OCI-LY1 (cell line): Measurements from ENCODE around the gene GLYATL3.

Source experiments
- H2AFZ ChIP-seq: fragments of 200-600 bp; sonication (generic), shearing (Covaris generic); 2 replicates; pipeline ENCODE4 v1.6.0; 2014; ENCODE audit warnings: antibody characterized with exemption, mild to moderate bottlenecking, low read length
- H3F3A ChIP-seq: fragments of 200-600 bp; sonication (generic), shearing (Covaris generic); 2 replicates; pipeline ENCODE4 v1.6.0; 2014; ENCODE audit warnings: mild to moderate bottlenecking, antibody characterized with exemption, low read length, moderate library complexity; ENCODE audit not compliant: insufficient read depth
- H3K27ac ChIP-seq: fragments of 200-600 bp; sonication (generic); 2 replicates; pipeline ENCODE4 v1.5.1; 2014; ENCODE audit warnings: low read length, mixed run types, mild to moderate bottlenecking, low read depth; ENCODE audit not compliant: poor library complexity, severe bottlenecking
- H3K27me3 ChIP-seq: fragments of 200-600 bp; sonication (generic); 2 replicates; pipeline ENCODE4 v1.6.0; 2014; ENCODE audit warnings: antibody characterized with exemption, mild to moderate bottlenecking, low read length, moderate library complexity; ENCODE audit not compliant: insufficient read depth
- H3K36me3 ChIP-seq: fragments of 200-600 bp; sonication (generic); 2 replicates; pipeline ENCODE4 v1.6.1; 2014; ENCODE audit warnings: mild to moderate bottlenecking, antibody characterized with exemption, low read length, moderate library complexity, mixed read lengths; ENCODE audit not compliant: insufficient read depth
- H3K4me1 ChIP-seq: fragments of 200-600 bp; sonication (generic); 2 replicates; pipeline ENCODE4 v1.5.1; 2014; ENCODE audit warnings: mild to moderate bottlenecking, low read length, moderate library complexity; ENCODE audit not compliant: insufficient read depth, severe bottlenecking
- H3K4me2 ChIP-seq: fragments of 200-600 bp; sonication (generic), shearing (Covaris generic); 2 replicates; pipeline ENCODE4 v1.6.1; 2014; ENCODE audit warnings: low read length
- H3K4me3 ChIP-seq: fragments of 200-600 bp; sonication (generic); 2 replicates; pipeline ENCODE4 v1.5.1; 2014; ENCODE audit warnings: low read length, low read depth, mild to moderate bottlenecking, mixed read lengths; ENCODE audit not compliant: poor library complexity, severe bottlenecking
- H3K79me2 ChIP-seq: fragments of 200-600 bp; shearing (Covaris generic); 2 replicates; pipeline ENCODE4 v1.6.1; 2016; ENCODE audit warnings: mixed run types, low read length, mixed read lengths; ENCODE audit not compliant: insufficient read depth
- H3K9ac ChIP-seq: fragments of 200-600 bp; sonication (generic), shearing (Covaris generic); 2 replicates; pipeline ENCODE4 v1.6.1; 2014; ENCODE audit warnings: mild to moderate bottlenecking, low read length, mixed read lengths
- H3K9me2 ChIP-seq: fragments of 200-600 bp; sonication (generic), shearing (Covaris generic); 2 replicates; pipeline ENCODE4 v1.6.1; 2014; ENCODE audit warnings: low read depth, mild to moderate bottlenecking, low read length, mixed read lengths
- H3K9me3 ChIP-seq: fragments of 200-600 bp; shearing (Covaris generic); 2 replicates; pipeline ENCODE4 v1.6.1; 2014; ENCODE audit warnings: low read length, mixed read lengths
- H4K20me1 ChIP-seq: fragments of 200-600 bp; sonication (generic), shearing (Covaris generic); 2 replicates; pipeline ENCODE4 v1.6.0; 2016; ENCODE audit warnings: mild to moderate bottlenecking, low read length; ENCODE audit not compliant: insufficient read depth
- CTCF ChIP-seq: fragments of 200-600 bp; sonication (generic), shearing (Covaris generic); IDR thresholded peaks from 2 replicates; pipeline ENCODE4 v1.5.1; 2017; ENCODE audit warnings: mild to moderate bottlenecking, antibody characterized with exemption, low read length, moderate library complexity, mixed read lengths
- EZH2 ChIP-seq: fragments of 200-600 bp; sonication (generic), shearing (Covaris generic); IDR thresholded peaks from 2 replicates; pipeline ENCODE4 v1.8.0; 2017; ENCODE audit warnings: borderline replicate concordance, mixed run types, mild to moderate bottlenecking, antibody characterized with exemption, low read length, moderate library complexity, mixed read lengths

Gene GLYATL3

DNA sequence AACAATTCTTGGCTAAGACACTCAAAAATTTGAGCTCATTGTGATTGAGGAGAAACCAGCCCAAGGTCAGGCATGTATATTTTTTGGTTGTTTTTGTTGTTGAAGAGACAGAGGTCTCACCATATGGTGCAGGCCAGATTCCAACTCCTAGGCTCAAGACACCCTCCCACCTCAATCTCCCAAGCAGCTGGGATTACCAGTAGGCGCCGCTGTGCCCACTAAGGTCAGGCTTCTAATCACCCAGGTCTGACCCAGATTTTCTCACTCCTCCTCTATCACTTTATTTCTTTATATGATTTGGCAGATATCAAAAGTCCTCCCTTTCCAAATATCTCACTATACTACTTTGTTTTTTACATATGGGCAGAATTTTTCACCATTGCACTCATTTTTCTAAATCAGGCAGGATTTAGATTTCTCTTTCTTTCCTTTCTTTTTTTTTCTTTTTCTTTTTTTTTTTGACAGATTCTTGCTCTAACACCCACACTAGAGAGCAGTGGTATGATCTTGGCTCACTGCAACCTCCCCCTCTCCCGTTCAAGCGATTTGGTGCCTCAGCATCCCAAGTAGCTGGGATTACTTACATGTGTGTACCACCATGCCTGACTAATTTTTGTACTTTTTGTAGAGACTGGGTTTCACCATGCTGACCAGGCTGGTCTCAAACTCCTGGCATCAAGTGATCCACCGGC is 49.0 kb downstream of the GLYATL3 start:
- no peak overlapping the region for H3K4me3 ChIP-seq
- H3K9me2 ChIP-seq: no peaks in the 10 kb centered on the region
- H3K9me3 ChIP-seq: no peaks in the 10 kb centered on the region
- no peak overlapping the region for H2AFZ ChIP-seq
- no peak overlapping the region for H3K4me2 ChIP-seq
- no peaks in the 10 kb centered on the region for H3K79me2 ChIP-seq
- no peaks in the 10 kb centered on the region for H3K36me3 ChIP-seq
- no peaks in the 10 kb centered on the region for H4K20me1 ChIP-seq
- no peaks in the 10 kb centered on the region for H3F3A ChIP-seq
- no peaks in the 10 kb centered on the region for H3K4me1 ChIP-seq
- no peak overlapping the region for H3K27ac ChIP-seq
- TF ChIP-seq CTCF: peak; percentile 29; the same call in 1 of the 2 replicates
- TF ChIP-seq EZH2: no peak
- no peaks in the 10 kb centered on the region for H3K27me3 ChIP-seq
- no peak overlapping the region for H3K9ac ChIP-seq

- TF ChIP-seq EZH2 (no peak), CTCF (no peak)
- no peak overlapping the region for H3K4me2 ChIP-seq
- H2AFZ ChIP-seq: no peak overlapping the region
- H3K4me1 ChIP-seq: no peaks in the 10 kb centered on the region
- no peaks in the 10 kb centered on the region for H3K36me3 ChIP-seq
- no peak overlapping the region for H3K27ac ChIP-seq
- no peaks in the 10 kb centered on the region for H4K20me1 ChIP-seq
- no peaks in the 10 kb centered on the region for H3K27me3 ChIP-seq
- H3K9me2 ChIP-seq: no peaks in the 10 kb centered on the region
- no peaks in the 10 kb centered on the region for H3K79me2 ChIP-seq
- H3K4me3 ChIP-seq: no peak overlapping the region
- no peak overlapping the region for H3K9ac ChIP-seq
- H3F3A ChIP-seq: no peaks in the 10 kb centered on the region
- no peaks in the 10 kb centered on the region for H3K9me3 ChIP-seq
Observed at GRCh38 chr6:49549691-49550491, 50.2 kb downstream of the GLYATL3 start.

- no peaks in the 10 kb centered on the region for H3K36me3 ChIP-seq
- no peaks in the 10 kb centered on the region for H3K79me2 ChIP-seq
- H3K9ac ChIP-seq: no peak within 1 kb of the TSS
- H2AFZ ChIP-seq: no peak within 1 kb of the TSS
- H3F3A ChIP-seq: no peaks in the 10 kb centered on the region
- H3K4me3 ChIP-seq: no peak within 1 kb of the TSS
- no peak within 1 kb of the TSS for H3K27ac ChIP-seq
- no peak for TF ChIP-seq EZH2
- no peak for TF ChIP-seq CTCF
- no peak within 1 kb of the TSS for H3K4me2 ChIP-seq
- no peaks in the 10 kb centered on the region for H3K4me1 ChIP-seq
- no peaks in the 10 kb centered on the region for H3K9me3 ChIP-seq
- H4K20me1 ChIP-seq: no peaks in the 10 kb centered on the region
- no peaks in the 10 kb centered on the region for H3K27me3 ChIP-seq
- no peaks in the 10 kb centered on the region for H3K9me2 ChIP-seq
Observed at GRCh38 chr6:49550492-49551077, 50.9 kb downstream of the GLYATL3 start, which contains the start of gene C6orf141. Gene C6orf141, plus strand, starts transcription at chr6:49550668. Its CDS starts 125 bp downstream, at chr6:49550793.
